ENCODE measurements around the gene SMIM44. TPM values are rescaled to one million over a fixed set of nuclear protein-coding genes. Genes with fewer than 3 reads are reported as not detected.

SMIM44 gene
- total RNA-seq, 5 donors from 2014 or later (not counting 1 experiment from before 2014, with no cell fraction given): not detected

DNA sequence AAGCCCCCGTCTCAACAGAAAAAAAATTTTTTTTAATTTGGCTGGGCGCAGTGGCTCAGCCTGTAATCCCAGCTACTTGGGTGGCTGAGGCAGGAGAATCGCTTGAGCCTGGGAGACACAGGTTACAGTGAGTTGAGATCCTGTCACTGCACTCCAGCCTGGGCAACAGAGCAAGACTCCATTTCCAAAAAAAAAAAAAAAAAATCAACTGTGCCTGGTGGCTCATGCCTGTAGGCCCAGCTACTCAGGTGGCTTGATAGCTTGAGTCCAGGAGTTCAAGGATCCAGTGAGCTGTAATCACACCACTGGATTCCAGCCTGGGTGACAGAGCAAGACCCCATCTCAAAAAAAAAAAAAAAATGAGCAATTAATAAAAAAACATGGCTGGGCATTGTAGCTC lies 18.5 kb upstream of the SMIM44 start:
- no peaks in the 10 kb centered on the region for H3K27me3 Mint-ChIP-seq
- peaks cover 5% of the 10 kb centered on the region for H3K36me3 Mint-ChIP-seq
- no peak overlapping the region for H3K4me3 Mint-ChIP-seq
- POLR2A ChIA-PET: no interaction called here
- Histone ChIP-seq H3K4me1 (ENCODE audit: control insufficient read depth in 1 of 2, extremely low read depth in 1 of 2, insufficient read depth in 2 of 2, low read length in 2 of 2) (peaks cover 10 to 35% of the 10 kb centered on the region in 2 experiments), H3K27me3 (replicated peaks in 1 of 2; ENCODE audit: control insufficient read depth in 2 of 2, extremely low read depth in 1 of 2, insufficient read depth in 2 of 2, low read length in 1 of 2) (no peaks in the 10 kb centered on the region), H3K4me3 (ENCODE audit: control insufficient read depth in 1 of 2, extremely low read depth in 1 of 2, low read length in 1 of 2) (no peak overlapping the region), H3K36me3 (ENCODE audit: control insufficient read depth in 2 of 2, extremely low read depth in 1 of 2, insufficient read depth in 1 of 2, low read length in 1 of 2) (no peaks in the 10 kb centered on the region), H3K9me3 (no peaks in the 10 kb centered on the region), H3K27ac (ENCODE audit: low read length) (no peak overlapping the region)
- 100% methylated on average over 3 of the region's 3 CpGs for WGBS (ENCODE audit: insufficient coverage)
- CTCF ChIA-PET: no interaction called here
- no peak for ATAC-seq (replicated peaks in 1 of 4)
- DNase-seq: no peak
- H3K9me3 Mint-ChIP-seq: no peaks in the 10 kb centered on the region
- peaks cover 36 to 43% (median 41%) of the 10 kb centered on the region in 3 donors for H3K4me1 Mint-ChIP-seq
- no peak overlapping the region for H3K27ac Mint-ChIP-seq

- Histone ChIP-seq H3K9me3 (no peaks in the 10 kb centered on the region), H3K36me3 (ENCODE audit: control insufficient read depth in 2 of 2, extremely low read depth in 1 of 2, insufficient read depth in 1 of 2, low read length in 1 of 2) (peaks cover 7 to 11% of the 10 kb centered on the region in 2 donors), H3K4me3 (ENCODE audit: control insufficient read depth in 1 of 2, extremely low read depth in 1 of 2, low read length in 1 of 2) (peak within 1 kb of the TSS; percentile 65 to 95), H3K27me3 (replicated peaks in 1 of 2; ENCODE audit: control insufficient read depth in 2 of 2, extremely low read depth in 1 of 2, insufficient read depth in 2 of 2, low read length in 1 of 2) (no peaks in the 10 kb centered on the region), H3K4me1 (ENCODE audit: control insufficient read depth in 1 of 2, extremely low read depth in 1 of 2, insufficient read depth in 2 of 2, low read length in 2 of 2) (peaks cover 9 to 29% of the 10 kb centered on the region in 2 experiments), H3K27ac (ENCODE audit: low read length) (peak within 1 kb of the TSS; percentile 97)
- peak within 1 kb of the TSS; percentile 91 to 96 (median 91) for H3K4me3 Mint-ChIP-seq
- WGBS (ENCODE audit: insufficient coverage): 0% methylated on average over 43 of the region's 52 CpGs
- peaks cover 32 to 37% (median 32%) of the 10 kb centered on the region in 3 donors for H3K4me1 Mint-ChIP-seq
- peak within 1 kb of the TSS; percentile 99 for H3K27ac Mint-ChIP-seq
- CTCF ChIA-PET: interaction anchor here in 1 of 2 donors (1.1 kb wide), 1 partner anchor 21 kb away, joined by 3 read pairs; no protein-coding TSS in a partner anchor
- ATAC-seq (replicated peaks in 1 of 4) (peak; percentile 91 to 94 (median 92)), DNase-seq (peak; percentile 88 to 98 (median 93))
- no peaks in the 10 kb centered on the region for H3K9me3 Mint-ChIP-seq
- H3K36me3 Mint-ChIP-seq: peaks cover 5% of the 10 kb centered on the region
- POLR2A ChIA-PET: no interaction called here
- no peaks in the 10 kb centered on the region for H3K27me3 Mint-ChIP-seq
Observed at GRCh38 chr19:3500429-3501101, 17.3 kb upstream of the SMIM44 start, which contains the start of gene DOHH. Gene DOHH, minus strand, starts transcription at chr19:3500674. Its CDS starts 3,860 bp downstream, at chr19:3496814.

DNA sequence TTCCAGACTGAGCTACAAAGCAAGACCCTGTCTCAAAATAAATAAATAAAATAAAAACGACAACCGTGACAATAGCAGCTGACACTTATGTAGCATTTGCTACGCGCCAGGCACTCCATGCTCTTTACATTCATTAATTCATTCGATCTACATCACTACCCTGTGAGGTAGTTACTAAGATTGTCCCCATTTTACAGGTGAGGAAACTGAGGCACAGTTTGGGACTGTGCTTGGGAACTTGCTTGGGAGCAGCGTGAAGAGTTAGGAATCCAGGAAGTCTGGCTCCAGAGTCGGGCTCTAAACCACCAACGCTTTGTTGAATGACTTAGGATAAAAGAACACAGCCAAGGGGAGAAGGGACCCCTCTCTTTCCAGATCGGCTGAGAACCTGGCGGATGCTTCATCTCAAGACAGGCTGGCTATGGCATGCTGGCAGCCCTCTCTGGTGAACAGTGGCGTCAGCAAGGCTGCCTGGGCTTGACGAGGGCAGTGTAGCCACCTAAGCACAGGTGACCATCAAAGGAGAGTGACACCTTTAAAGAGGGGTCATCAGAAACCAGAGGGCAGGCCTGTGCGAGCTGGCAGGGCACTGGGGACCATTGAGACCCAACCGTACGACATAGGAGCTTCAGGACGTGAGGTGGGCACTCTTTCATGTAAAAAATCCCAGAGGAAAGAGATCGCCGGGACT lies 16.6 kb upstream of the SMIM44 start:
- H3K4me3 Mint-ChIP-seq: peak overlapping the region; percentile 91 to 96 (median 91)
- Histone ChIP-seq H3K36me3 (ENCODE audit: control insufficient read depth in 2 of 2, extremely low read depth in 1 of 2, insufficient read depth in 1 of 2, low read length in 1 of 2) (peaks cover 12 to 13% of the 10 kb centered on the region in 2 donors), H3K9me3 (no peaks in the 10 kb centered on the region), H3K27me3 (replicated peaks in 1 of 2; ENCODE audit: control insufficient read depth in 2 of 2, extremely low read depth in 1 of 2, insufficient read depth in 2 of 2, low read length in 1 of 2) (no peaks in the 10 kb centered on the region), H3K27ac (ENCODE audit: low read length) (peak overlapping the region; percentile 97), H3K4me1 (ENCODE audit: control insufficient read depth in 1 of 2, extremely low read depth in 1 of 2, insufficient read depth in 2 of 2, low read length in 2 of 2) (peaks cover 6 to 23% of the 10 kb centered on the region in 2 experiments), H3K4me3 (ENCODE audit: control insufficient read depth in 1 of 2, extremely low read depth in 1 of 2, low read length in 1 of 2) (peak overlapping the region; percentile 65 to 95)
- peaks cover 9% of the 10 kb centered on the region for H3K36me3 Mint-ChIP-seq
- WGBS (ENCODE audit: insufficient coverage): 8% methylated on average over 12 of the region's 18 CpGs
- H3K27me3 Mint-ChIP-seq: no peaks in the 10 kb centered on the region
- H3K27ac Mint-ChIP-seq: peak overlapping the region; percentile 99
- DNase-seq: no peak
- POLR2A ChIA-PET: interaction anchor here in 1 of 2 donors (0.6 kb wide), 1 partner anchor 263 kb away, joined by 10 read pairs; no protein-coding TSS in a partner anchor
- ATAC-seq (replicated peaks in 1 of 4): peak in 3 of 4 experiments; percentile 1 to 11 (median 4)
- H3K4me1 Mint-ChIP-seq: peaks cover 26 to 38% (median 33%) of the 10 kb centered on the region in 3 donors
- CTCF ChIA-PET: interaction anchor here in 1 of 2 donors (0.7 kb wide), 1 partner anchor 27 kb away, joined by 3 read pairs; no protein-coding TSS in a partner anchor
- no peaks in the 10 kb centered on the region for H3K9me3 Mint-ChIP-seq

DNA sequence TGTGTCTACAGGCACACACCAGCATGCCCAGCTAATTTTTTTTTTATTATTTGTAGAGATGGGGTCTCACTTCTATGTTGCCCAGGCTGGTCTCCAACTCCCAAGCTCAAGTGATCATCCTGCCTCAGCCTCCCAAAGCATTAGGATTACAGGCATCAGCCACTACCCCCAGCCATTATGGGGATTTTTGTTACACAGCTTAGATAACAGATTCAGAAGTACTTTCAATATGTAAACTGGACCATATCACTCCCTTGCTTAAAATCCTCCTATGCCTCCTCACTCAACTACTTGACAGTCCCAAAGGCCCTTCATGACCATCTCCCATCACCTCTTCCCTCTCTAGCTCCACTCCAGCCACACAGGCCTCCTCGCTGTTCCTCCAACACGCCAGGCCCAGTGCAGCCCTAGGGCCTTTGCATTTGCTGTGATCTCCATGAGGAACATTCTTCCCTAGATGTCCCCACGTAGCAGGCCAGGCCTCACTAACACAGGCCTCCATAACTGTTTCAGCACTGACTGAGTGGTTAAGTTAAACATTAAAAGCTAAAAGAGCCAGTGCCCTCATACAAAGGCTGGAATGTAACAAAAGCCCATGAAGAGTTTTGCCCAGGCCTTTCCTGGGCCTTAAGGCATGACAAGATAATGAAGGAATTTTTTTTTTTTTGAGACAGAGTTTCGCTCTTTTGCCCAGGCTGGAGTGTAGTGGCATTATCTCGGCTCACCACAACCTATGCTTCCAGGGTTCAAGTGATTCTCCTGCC lies 14.7 kb upstream of the SMIM44 start:
- Histone ChIP-seq H3K4me1 (ENCODE audit: control insufficient read depth in 1 of 2, extremely low read depth in 1 of 2, insufficient read depth in 2 of 2, low read length in 2 of 2) (peaks cover 6 to 32% of the 10 kb centered on the region in 2 experiments), H3K27ac (ENCODE audit: low read length) (no peak overlapping the region), H3K9me3 (no peaks in the 10 kb centered on the region), H3K36me3 (ENCODE audit: control insufficient read depth in 2 of 2, extremely low read depth in 1 of 2, insufficient read depth in 1 of 2, low read length in 1 of 2) (peaks cover 13 to 20% of the 10 kb centered on the region in 2 donors), H3K27me3 (replicated peaks in 1 of 2; ENCODE audit: control insufficient read depth in 2 of 2, extremely low read depth in 1 of 2, insufficient read depth in 2 of 2, low read length in 1 of 2) (no peaks in the 10 kb centered on the region), H3K4me3 (ENCODE audit: control insufficient read depth in 1 of 2, extremely low read depth in 1 of 2, low read length in 1 of 2) (no peak overlapping the region)
- CTCF ChIA-PET: no interaction called here
- no peak for DNase-seq
- 100% methylated on average over 2 of the region's 5 CpGs for WGBS (ENCODE audit: insufficient coverage)
- H3K4me3 Mint-ChIP-seq: no peak overlapping the region
- peaks cover 13% of the 10 kb centered on the region for H3K36me3 Mint-ChIP-seq
- H3K27ac Mint-ChIP-seq: no peak overlapping the region
- peaks cover 22 to 38% (median 36%) of the 10 kb centered on the region in 3 donors for H3K4me1 Mint-ChIP-seq
- POLR2A ChIA-PET: interaction anchor here in 1 of 2 donors (0.6 kb wide), 1 partner anchor 1418 kb away, joined by 4 read pairs; no protein-coding TSS in a partner anchor
- no peaks in the 10 kb centered on the region for H3K9me3 Mint-ChIP-seq
- ATAC-seq (replicated peaks in 1 of 4): no peak
- no peaks in the 10 kb centered on the region for H3K27me3 Mint-ChIP-seq

DNA sequence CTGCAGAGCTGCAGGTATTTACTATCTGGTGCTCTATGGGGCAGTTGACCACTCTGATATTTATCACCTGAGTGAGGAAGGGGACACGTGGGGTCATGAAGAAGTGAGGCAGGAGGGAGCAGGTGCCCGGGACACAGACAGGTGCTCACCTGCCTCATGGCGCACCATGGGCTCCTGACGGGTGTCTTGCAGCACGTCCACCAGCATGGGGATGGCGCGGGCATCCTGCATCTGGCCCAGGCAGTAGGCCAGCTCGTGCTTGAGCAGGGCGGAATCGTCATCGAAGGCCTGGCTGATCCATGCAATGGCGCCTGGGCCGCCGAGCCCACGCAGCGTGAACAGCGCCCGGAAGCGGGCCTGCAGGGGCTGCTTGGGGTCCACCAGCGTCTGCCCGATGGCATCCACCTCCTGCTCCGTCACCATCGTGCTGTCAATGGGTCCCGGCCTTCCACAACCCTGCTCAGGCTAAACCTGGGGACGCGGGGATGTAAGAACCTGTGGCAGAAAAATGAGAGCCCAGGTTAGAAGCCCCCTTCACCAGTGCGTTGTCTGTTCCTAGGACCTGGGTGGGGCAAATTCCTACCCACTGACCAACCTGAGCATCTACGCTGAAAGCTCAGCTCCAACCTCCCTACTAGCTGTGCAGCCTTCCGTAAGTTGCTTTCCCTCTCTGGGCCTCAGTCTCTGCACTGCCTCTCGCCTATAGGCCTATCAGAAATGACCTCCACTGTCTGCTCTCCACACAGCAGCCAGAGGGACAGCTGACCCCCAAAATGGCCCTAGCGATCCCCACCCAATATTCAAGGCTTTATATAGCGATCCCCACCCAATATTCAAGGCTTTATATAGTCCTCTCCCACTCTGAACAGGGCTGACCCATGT lies 13.4 kb upstream of the SMIM44 start:
- CTCF ChIA-PET: no interaction called here
- Mint-ChIP-seq H3K36me3 (peaks cover 16% of the 10 kb centered on the region), H3K27me3 (no peaks in the 10 kb centered on the region), H3K4me3 (no peak overlapping the region), H3K9me3 (no peaks in the 10 kb centered on the region), H3K4me1 (peaks cover 22 to 38% (median 36%) of the 10 kb centered on the region in 3 donors), H3K27ac (no peak overlapping the region)
- POLR2A ChIA-PET: no interaction called here
- Histone ChIP-seq H3K27me3 (replicated peaks in 1 of 2; ENCODE audit: control insufficient read depth in 2 of 2, extremely low read depth in 1 of 2, insufficient read depth in 2 of 2, low read length in 1 of 2) (no peaks in the 10 kb centered on the region), H3K36me3 (ENCODE audit: control insufficient read depth in 2 of 2, extremely low read depth in 1 of 2, insufficient read depth in 1 of 2, low read length in 1 of 2) (peaks cover 18 to 31% of the 10 kb centered on the region in 2 donors), H3K4me1 (ENCODE audit: control insufficient read depth in 1 of 2, extremely low read depth in 1 of 2, insufficient read depth in 2 of 2, low read length in 2 of 2) (peaks cover 6 to 32% of the 10 kb centered on the region in 2 experiments), H3K9me3 (no peaks in the 10 kb centered on the region), H3K27ac (ENCODE audit: low read length) (no peak overlapping the region), H3K4me3 (ENCODE audit: control insufficient read depth in 1 of 2, extremely low read depth in 1 of 2, low read length in 1 of 2) (no peak overlapping the region)
- 97% methylated on average over 31 of the region's 32 CpGs for WGBS (ENCODE audit: insufficient coverage)
- DNase-seq: no peak
- no peak for ATAC-seq (replicated peaks in 1 of 4)
